ENCODE data around the gene PLEKHM3. TPM values are rescaled to one million over a fixed set of nuclear protein-coding genes. Genes with fewer than 3 reads are reported as not detected.

The PLEKHM3 gene
- polyA plus RNA-seq, 3 donors = 2.3 to 6.7 (median 5.8) TPM

DNA sequence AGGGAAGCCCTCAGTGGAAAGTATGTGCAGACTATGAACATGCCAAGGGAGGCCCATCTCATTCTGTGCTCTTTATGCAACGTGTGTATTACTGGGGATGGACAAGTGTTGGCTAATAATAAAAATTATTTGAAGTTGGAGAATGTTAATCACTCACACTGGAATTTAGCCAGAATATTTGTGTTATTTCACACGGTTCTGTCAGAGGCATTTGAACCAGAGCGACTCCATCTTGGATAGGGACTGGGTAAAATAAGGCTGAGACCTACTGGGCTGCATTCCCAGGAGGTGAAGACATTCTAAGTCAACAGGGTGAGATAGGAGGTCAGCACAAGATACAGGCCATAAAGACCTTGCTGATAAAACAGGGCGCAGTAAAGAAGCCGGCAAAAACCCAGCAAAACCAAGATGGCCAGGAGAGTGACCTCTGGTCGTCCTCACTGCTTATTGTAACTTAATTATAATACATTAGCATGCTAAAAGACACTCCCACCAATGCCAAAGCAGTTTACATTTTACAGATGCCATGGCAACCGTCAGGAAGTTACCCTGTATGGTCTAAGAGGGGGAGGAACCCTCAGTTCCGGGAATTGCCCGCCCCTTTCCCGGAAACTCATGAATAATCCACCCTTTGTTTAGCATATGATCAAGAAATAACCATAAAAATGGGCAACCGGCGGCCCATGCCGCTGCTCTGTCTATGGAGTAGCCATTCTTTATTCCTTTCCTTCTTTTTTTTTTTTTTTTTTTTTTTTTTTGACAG, 253.1 kb downstream of the PLEKHM3 start:
- 78 to 87% (median 83%) methylated on average over 13 of the region's 13 CpGs for WGBS, 3 donors
- H3K27ac ChIP-seq (ENCODE audit: low read depth, low read length) = no peak overlapping the region

DNA sequence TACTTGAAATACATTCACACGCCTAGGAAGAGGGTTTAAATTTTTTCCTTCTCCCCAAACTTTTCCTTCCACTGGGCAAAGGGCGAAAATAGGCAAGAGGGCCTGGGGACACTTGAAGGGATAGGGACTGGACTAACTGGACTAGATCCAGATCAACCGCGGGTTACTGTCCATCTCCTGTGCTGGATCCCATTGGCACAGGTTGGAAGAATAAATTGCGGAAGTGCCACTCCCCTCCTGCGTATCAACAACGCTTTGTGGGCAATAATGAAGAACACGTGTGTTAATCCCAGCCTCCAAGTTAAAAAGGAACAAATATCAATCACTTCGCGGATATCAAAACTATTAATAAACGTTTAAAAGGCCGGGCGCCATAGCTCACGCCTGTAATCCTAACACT, 253.9 kb downstream of the PLEKHM3 start:
- WGBS, 3 donors = 77 to 79% (median 78%) methylated on average over 14 of the region's 14 CpGs
- no peak overlapping the region for H3K27ac ChIP-seq (ENCODE audit: low read depth, low read length)

Other genes starting within 250 kb of the PLEKHM3 start
- not detected for gene CRYGD, start 99.0 kb upstream of the PLEKHM3 start, polyA plus RNA-seq
- not detected for gene CRYGC, start 104.3 kb upstream of the PLEKHM3 start, polyA plus RNA-seq
- not detected for gene CRYGB, start 120.6 kb upstream of the PLEKHM3 start, polyA plus RNA-seq
- not detected for gene CRYGA, start 138.1 kb upstream of the PLEKHM3 start, polyA plus RNA-seq
- gene C2orf80, start 164.5 kb upstream of the PLEKHM3 start, polyA plus RNA-seq = not detected
- gene IDH1, start 229.5 kb upstream of the PLEKHM3 start, polyA plus RNA-seq = 100 to 1,000 TPM in 1 of 3 donors, 10 to 100 TPM in 2; 39.8 to 110 (median 99.9) TPM
- 1 to 10 TPM; 6.9 to 7.4 (median 7.2) TPM for gene PIKFYVE, start 240.7 kb upstream of the PLEKHM3 start, polyA plus RNA-seq